OCI-LY7 (cell line): ENCODE measurements around the gene CSTPP1. TPM values are rescaled to one million over a fixed set of nuclear protein-coding genes. Genes with fewer than 3 reads are reported as not detected.

ENCODE experiments used
- BruUV-seq: library from RNA; stranded (reverse); fragments of 400-500 nt; replicated peaks from 2 replicates; lab custom pipeline; 2021; lab: Mats Ljungman, UMichigan
- CTCF ChIA-PET: fragments of 300-600 bp; sonication (Branson Sonifier 250); formaldehyde crosslinking; loops from one replicate; lab custom pipeline; 2022; ENCODE audit warnings: antibody characterized with exemption; ENCODE audit not compliant: unreplicated experiment; lab: Charles Lee
- POLR2A ChIA-PET: fragments of 300-600 bp; sonication (Branson Sonifier 250); formaldehyde crosslinking; loops from one replicate; lab custom pipeline; 2022; ENCODE audit warnings: antibody characterized with exemption; lab: Charles Lee
- DNase-seq: peaks from one replicate; pipeline ENCODE4 v3.0.0-alpha.2; 2015; ENCODE audit warnings: low spot score
- H2AFZ ChIP-seq: fragments of 200-600 bp; sonication (generic), shearing (Covaris generic); 2 replicates; pipeline ENCODE4 v1.6.1; 2014; ENCODE audit warnings: mild to moderate bottlenecking, antibody characterized with exemption, low read length, moderate library complexity
- H3K27ac ChIP-seq: fragments of 200-600 bp; sonication (generic); 2 replicates; pipeline ENCODE4 v1.5.1; 2014; ENCODE audit warnings: mixed run types, low read depth, mild to moderate bottlenecking, moderate library complexity, low read length, inconsistent platforms; ENCODE audit not compliant: poor library complexity, severe bottlenecking
- H3K36me3 ChIP-seq: fragments of 200-600 bp; sonication (generic); 2 replicates; pipeline ENCODE4 v1.6.1; 2014; ENCODE audit warnings: mild to moderate bottlenecking, antibody characterized with exemption, low read length, moderate library complexity, mixed read lengths; ENCODE audit not compliant: insufficient read depth
- H3K4me1 ChIP-seq: fragments of 200-600 bp; sonication (generic); 2 replicates; pipeline ENCODE4 v1.5.1; 2014; ENCODE audit warnings: mild to moderate bottlenecking, low read length; ENCODE audit not compliant: insufficient read depth, poor library complexity, severe bottlenecking
- H3K4me2 ChIP-seq: fragments of 200-600 bp; sonication (generic); 2 replicates; pipeline ENCODE4 v1.6.1; 2014; ENCODE audit warnings: mild to moderate bottlenecking, low read length
- H3K4me3 ChIP-seq: fragments of 200-600 bp; sonication (generic); 2 replicates; pipeline ENCODE4 v1.5.1; 2014; ENCODE audit warnings: mild to moderate bottlenecking, low read depth, low read length; ENCODE audit not compliant: poor library complexity, severe bottlenecking
- H3K79me2 ChIP-seq: fragments of 200-600 bp; sonication (generic); 2 replicates; pipeline ENCODE4 v1.6.1; 2016; ENCODE audit warnings: low read depth, mild to moderate bottlenecking, low read length, moderate library complexity, mixed read lengths; ENCODE audit not compliant: insufficient read depth
- H3K9me2 ChIP-seq: fragments of 200-600 bp; sonication (generic); 2 replicates; pipeline ENCODE4 v1.6.1; 2016; ENCODE audit warnings: mild to moderate bottlenecking, low read length, mixed read lengths; ENCODE audit not compliant: insufficient read depth
- H3K9me3 ChIP-seq: fragments of 200-600 bp; sonication (generic); 2 replicates; pipeline ENCODE4 v1.6.1; 2014; ENCODE audit warnings: mild to moderate bottlenecking, mixed run types, low read length, mixed read lengths
- H4K20me1 ChIP-seq: fragments of 200-600 bp; sonication (generic); 2 replicates; pipeline ENCODE4 v1.6.1; 2014; ENCODE audit warnings: mild to moderate bottlenecking, antibody characterized with exemption, low read length, moderate library complexity, mixed read lengths; ENCODE audit not compliant: insufficient read depth
- EZH2phosphoT487 ChIP-seq: fragments of 200-600 bp; sonication (generic); IDR thresholded peaks from 2 replicates; pipeline ENCODE4 v1.6.1; 2018; ENCODE audit warnings: low read depth, borderline replicate concordance, mild to moderate bottlenecking, mixed run types, antibody characterized with exemption, low read length, moderate library complexity, mixed read lengths
- intact Hi-C: fragments of 100-400 bp; cut with micrococcal nuclease; formaldehyde crosslinking; loops from one replicate; pipeline ENCODE4 v1.10.0; 2022; ENCODE audit not compliant: unreplicated experiment
- total RNA-seq, 2 experiments: library from RNA; depleted of rRNA in 1 of 2; stranded (reverse); fragments of >200 nt in 1 of 2; shearing (Covaris generic) in 1 of 2; gene quantifications; 2 replicates each; pipeline ENCODE4 v1.2.3, GENCODE V29; 2014 to 2022
- TF ChIP-seq, protein P1 (sequence below): fragments of 200-600 bp; sonication (generic); conservative IDR thresholded peaks from 2 replicates; pipeline ENCODE4 v1.5.1; 2014; ENCODE audit warnings: mild to moderate bottlenecking, antibody characterized with exemption, low read length, moderate library complexity, mixed read lengths

CSTPP1 gene
- total RNA-seq, 2 experiments from 2014 or later = 39.6 to 43.1 TPM

DNA sequence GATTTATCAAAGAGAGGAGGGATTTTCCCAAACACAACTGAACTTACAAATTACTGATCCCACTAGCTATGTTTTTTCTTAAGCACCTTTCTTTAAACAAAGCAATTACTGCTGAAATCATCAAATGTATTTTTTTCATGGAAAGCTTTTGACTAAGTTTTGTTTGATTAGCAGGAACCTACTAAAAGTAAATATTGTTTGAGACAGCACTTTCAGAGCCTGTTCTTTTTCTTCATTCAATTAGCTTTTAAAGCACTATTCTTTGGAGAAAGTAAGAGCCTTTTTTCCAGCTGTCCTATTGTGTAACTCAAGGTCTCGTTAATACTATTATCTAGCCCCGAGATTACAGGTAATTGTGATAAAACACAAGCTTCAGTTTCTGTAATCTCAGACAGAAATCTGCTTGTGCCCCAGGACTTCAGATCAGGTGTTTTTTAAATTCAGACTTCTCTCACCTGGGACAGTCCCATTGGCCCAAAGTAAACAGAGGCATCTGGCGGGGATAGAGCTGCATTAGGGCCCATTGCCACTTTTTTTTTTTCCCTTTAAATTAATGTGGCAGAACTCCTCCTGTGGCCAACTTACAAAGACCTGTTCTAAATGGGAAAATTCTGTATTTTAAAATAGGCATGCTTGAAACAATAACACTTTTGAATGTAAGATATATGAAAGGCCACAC lies 11.0 kb downstream of the CSTPP1 start:
- Histone ChIP-seq H3K4me2 (no peak overlapping the region), H3K36me3 (peaks cover 24% of the 10 kb centered on the region), H3K9me2 (no peaks in the 10 kb centered on the region), H3K4me3 (no peak overlapping the region), H4K20me1 (no peaks in the 10 kb centered on the region), H3K79me2 (no peaks in the 10 kb centered on the region), H3K27ac (no peak overlapping the region), H3K4me1 (peaks cover 9% of the 10 kb centered on the region), H3K9me3 (no peaks in the 10 kb centered on the region), H2AFZ (no peak overlapping the region)
- intact Hi-C loops = no loop called here
- TF ChIP-seq, protein P1, sequence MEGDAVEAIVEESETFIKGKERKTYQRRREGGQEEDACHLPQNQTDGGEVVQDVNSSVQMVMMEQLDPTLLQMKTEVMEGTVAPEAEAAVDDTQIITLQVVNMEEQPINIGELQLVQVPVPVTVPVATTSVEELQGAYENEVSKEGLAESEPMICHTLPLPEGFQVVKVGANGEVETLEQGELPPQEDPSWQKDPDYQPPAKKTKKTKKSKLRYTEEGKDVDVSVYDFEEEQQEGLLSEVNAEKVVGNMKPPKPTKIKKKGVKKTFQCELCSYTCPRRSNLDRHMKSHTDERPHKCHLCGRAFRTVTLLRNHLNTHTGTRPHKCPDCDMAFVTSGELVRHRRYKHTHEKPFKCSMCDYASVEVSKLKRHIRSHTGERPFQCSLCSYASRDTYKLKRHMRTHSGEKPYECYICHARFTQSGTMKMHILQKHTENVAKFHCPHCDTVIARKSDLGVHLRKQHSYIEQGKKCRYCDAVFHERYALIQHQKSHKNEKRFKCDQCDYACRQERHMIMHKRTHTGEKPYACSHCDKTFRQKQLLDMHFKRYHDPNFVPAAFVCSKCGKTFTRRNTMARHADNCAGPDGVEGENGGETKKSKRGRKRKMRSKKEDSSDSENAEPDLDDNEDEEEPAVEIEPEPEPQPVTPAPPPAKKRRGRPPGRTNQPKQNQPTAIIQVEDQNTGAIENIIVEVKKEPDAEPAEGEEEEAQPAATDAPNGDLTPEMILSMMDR = no peak
- no peak for TF ChIP-seq EZH2phosphoT487
- ChIA-PET POLR2A (interaction anchor here (0.5 to 1.1 kb wide), 5 partner anchors 11 to 1605 kb away, joined by 3 to 5 read pairs (median 3); partner anchors contain the start of gene CSTPP1), CTCF (no interaction called here)
- BruUV-seq = no TSS peak
- DNase-seq = no peak

DNA sequence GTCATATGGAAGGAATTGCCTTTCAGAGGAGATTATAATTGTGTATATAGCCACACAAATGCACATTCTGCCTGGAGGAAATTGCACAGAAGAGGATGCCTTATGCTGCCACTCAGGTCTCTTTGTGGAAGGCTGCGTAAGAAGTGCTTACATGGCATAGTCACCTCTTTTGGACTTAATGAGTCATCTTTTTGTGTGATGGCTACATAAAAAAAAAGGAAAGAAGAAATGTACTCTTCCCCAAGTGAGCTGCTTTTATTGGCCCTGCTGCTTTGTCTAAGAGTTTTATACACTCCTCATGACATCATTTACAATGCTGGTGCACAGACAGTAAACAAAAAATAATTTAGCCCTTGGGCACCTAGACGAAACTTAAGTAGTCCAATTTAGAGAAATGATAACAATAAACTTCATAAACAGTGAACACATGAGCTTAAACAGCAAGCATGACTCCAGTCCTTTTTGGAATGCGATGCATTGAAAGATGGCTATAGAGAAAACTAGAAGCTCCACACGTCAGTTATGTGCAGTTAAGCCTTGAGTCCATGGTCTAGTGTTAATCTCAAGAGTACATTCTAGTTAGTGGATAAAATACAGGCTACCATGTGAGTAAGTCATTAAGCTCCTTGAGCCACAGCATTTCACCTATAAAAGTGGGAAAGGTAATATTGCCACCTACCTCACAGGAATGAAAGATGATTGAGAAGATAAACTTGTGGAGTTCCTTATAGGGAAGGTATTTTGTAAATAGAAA lies 12.0 kb downstream of the CSTPP1 start:
- no TSS peak for BruUV-seq
- H3K4me2 ChIP-seq = no peak overlapping the region
- no peaks in the 10 kb centered on the region for H3K9me3 ChIP-seq
- DNase-seq = no peak
- POLR2A ChIA-PET = interaction anchor here (0.5 to 0.9 kb wide), 5 partner anchors 8 to 1034 kb away, joined by 3 read pairs; no protein-coding TSS in a partner anchor
- CTCF ChIA-PET = no interaction called here
- no peak for TF ChIP-seq EZH2phosphoT487
- TF ChIP-seq, protein P1 = no peak
- H4K20me1 ChIP-seq = no peaks in the 10 kb centered on the region
- H2AFZ ChIP-seq = no peak overlapping the region
- peaks cover 4% of the 10 kb centered on the region for H3K4me1 ChIP-seq
- intact Hi-C loops = no loop called here
- no peak overlapping the region for H3K27ac ChIP-seq
- H3K79me2 ChIP-seq = no peaks in the 10 kb centered on the region
- peaks cover 14% of the 10 kb centered on the region; the same call in 1 of the 2 replicates for H3K36me3 ChIP-seq
- no peak overlapping the region for H3K4me3 ChIP-seq
- H3K9me2 ChIP-seq = no peaks in the 10 kb centered on the region
